ENCODE measurements around the gene OGFOD3.

The OGFOD3 gene

DNA sequence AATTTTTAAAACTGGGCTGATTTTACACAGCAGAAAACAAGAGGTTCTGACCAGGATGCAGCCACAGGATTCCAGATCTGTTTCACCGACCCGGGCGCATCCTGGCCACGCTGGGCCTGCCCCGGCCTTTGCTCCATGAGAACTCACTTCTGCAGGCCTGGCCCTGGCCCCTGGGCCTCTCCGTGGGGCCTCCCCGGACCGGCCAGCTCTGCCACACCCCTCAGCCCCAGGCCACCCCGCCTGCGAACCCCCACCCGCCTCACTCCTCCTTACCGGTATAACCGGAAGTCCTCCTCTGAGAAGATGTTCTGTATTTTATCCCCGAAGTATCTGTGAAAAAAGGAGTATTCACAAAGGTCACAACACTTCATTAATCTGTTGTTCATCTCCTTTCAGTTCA, 13.3 kb downstream of the OGFOD3 start:
- DNase-seq (ENCODE audit: low spot score), result no peak

DNA sequence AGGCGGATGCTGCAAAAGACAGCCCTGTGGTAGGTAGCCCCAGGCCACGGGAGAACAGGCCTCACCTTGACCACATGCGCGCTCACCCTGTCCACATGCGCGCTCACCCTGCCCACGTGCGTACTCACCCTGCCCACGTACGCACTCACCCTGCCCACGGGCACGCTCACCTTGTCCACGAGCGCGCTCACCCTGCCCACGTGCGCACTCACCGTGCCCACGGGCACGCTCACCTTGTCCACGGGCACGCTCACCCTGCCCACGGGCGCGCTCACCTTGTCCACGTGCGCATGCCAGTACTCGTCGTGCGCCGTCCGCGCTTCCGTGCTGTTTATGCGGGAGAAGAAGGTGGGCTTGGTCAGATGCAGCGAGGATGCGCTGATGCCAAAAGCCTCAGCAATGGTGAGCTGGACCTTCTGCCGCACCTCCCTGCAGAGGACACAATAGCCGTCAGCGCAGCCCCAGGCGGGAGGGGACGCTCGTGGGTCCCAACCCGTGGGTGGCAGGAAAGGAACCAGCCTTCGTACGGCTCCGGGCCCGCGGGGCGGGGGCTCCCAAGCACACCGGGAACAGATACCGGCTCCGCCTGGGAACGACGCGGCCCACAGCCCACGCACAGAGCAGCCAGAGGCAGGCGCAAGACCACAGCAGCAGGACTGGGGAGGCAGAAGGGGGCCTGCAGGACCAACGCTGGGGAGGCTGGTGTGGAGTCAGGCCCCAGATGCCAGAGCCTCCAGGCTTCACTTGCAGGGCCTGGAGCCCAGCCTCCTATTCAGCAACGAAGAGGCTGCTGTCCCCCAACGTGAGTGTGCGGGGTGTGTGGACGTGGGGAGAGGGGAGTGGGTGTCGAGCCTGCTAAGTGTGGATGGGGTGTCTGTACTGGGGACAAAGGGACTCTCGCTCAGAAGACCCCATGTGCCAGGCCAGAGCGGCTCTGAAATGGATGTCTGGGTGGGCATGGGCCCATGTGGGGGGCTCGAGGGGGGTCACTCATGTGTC, 14.4 kb downstream of the OGFOD3 start:
- DNase-seq (ENCODE audit: low spot score), result no peak

DNA sequence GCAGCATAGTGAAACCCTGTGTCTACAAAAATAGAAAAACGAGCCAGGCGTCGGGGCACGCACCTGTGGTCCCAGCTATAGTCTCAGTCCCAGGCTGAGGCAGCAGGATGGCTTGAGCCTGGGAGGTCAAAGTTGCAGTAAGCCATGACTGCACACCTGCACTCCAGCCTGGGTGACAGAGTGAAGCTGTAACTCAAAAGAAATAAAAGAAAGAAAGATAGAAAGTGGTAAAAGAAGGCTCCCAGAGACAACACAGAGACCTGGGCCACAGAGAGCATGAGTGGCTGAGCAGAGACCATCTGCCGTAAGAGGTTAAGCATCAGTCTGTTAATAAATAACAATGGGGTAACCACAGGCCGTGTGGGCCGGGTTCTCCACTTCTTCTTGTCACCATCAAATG, 15.5 kb downstream of the OGFOD3 start:
- no peak for DNase-seq (ENCODE audit: low spot score)

DNA sequence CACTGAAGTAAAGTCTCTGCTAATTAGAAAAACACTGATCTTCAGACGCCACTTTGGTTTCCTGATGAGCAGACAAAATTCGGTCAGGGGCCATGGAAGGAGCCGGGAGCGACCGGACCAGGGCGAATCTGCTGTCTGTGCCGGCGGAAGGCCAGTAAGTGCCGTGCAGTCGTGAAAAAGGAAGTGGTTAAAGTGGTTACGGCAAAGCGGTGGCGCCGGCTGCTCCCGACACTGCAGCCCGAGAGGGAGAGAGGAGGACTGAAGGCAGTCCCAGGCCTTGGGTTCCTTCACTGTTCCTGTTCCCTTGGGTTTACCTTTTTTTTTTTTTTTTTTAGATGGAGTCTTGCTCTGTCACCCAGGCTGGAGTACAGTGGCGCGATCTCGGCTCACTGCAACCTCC, 17.6 kb downstream of the OGFOD3 start:
- no peak for DNase-seq (ENCODE audit: low spot score)

DNA sequence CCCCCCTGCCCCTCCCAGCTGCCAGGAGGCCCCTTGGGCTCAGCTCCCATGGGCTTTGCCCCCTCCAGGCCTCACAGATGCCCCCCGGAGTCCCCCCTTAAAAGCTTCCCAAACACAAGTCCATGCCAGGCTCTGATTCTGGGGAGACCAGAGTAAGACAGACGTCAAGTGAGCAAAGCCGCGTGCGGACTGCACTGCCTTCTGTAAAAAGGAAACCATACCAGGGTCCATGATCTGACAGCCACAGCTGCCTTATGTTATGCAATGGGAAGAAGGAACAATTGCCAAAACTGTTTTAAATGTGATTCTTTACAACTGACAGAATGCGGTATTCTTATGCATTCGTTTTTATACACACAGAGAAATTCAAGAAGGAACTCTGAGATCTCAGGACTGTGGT, 18.2 kb downstream of the OGFOD3 start:
- no peak for DNase-seq (ENCODE audit: low spot score)

DNA sequence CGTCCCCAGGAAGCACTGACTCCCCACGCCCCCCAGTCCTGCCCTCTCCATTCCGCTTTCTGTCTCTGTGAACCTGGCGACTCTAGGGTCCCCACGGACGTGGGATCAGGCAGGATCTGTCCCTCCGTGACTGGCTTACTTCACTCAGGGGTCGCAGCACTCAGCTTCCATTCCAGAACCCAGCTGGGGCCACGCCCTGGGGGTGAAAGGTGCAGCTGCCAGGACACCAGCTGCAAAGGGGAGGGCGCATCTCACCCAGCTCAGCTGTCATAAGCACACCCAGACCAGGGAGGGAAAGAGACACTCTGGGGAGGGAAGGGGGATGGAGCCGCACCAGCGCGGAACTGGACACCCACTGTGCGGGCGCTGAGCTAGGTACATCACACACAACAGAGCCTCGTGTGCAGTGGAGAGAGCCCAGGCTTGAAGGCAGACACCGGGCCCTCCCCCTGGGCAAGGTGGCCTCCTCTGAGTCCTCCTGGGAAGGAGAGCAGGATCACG, 18.7 kb downstream of the OGFOD3 start:
- no peak for DNase-seq (ENCODE audit: low spot score)

DNA sequence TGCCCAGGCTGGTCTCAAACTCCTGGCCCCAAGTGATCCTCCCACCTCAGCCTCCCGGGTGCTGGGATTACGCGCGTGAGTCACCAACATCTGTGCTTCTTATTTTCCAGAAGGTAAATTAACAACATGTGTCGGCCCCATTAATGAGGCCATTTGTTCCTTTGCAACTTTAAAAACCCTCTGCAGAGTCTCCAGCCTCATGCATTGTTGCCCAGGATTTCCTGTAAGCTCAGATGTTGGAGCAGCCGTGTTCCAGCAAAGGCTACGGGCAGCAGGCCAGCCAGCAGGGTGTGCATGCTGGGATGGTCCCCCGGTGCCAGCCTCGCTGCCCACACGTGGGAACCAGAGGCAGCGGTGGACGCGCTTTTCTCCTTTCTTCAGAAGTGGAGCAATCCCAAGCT, 19.3 kb downstream of the OGFOD3 start:
- no peak for DNase-seq (ENCODE audit: low spot score)

DNA sequence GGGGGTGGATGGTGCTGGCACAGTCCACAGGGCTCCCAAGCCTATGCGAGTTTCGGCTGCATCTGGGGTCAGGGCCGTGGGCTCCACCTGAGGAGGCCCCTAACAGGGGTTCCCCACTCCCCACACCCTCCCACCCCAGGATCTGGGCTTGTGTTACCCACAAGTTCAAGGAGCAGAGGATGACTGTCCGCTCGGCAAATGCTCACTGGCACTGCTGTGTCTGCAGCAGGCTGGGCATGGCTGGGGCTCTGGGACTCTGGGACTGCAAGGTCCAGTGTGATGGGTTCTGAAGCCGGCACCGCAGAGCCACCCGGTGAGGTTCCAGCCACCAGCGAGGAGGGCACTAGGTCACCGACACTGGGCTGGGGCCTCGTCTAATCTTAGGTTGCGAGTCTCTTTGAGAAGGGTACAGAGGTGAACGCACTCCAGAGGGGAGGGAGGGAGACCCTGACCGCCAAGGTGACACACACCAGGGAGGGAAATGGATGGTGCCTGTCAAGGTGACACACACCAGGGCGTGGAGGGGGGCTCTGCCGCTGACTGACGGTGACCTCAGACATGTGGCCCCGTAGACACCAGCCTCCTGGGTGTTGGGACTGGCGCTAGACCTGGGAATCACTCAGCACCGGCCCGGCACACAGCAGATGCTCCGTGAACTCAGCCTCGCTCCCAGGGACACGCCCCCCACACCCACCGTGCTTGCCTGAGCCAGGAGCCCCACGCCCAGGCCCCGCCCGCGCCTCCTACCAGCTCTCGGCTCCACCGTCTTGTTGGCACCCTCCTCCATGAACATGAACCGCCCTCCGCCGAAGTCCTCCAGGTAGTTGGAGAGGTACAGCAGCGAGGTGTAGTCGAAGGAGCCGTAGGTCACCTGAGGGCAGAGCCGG, 20.7 kb downstream of the OGFOD3 start:
- DNase-seq (ENCODE audit: low spot score), result no peak

DNA sequence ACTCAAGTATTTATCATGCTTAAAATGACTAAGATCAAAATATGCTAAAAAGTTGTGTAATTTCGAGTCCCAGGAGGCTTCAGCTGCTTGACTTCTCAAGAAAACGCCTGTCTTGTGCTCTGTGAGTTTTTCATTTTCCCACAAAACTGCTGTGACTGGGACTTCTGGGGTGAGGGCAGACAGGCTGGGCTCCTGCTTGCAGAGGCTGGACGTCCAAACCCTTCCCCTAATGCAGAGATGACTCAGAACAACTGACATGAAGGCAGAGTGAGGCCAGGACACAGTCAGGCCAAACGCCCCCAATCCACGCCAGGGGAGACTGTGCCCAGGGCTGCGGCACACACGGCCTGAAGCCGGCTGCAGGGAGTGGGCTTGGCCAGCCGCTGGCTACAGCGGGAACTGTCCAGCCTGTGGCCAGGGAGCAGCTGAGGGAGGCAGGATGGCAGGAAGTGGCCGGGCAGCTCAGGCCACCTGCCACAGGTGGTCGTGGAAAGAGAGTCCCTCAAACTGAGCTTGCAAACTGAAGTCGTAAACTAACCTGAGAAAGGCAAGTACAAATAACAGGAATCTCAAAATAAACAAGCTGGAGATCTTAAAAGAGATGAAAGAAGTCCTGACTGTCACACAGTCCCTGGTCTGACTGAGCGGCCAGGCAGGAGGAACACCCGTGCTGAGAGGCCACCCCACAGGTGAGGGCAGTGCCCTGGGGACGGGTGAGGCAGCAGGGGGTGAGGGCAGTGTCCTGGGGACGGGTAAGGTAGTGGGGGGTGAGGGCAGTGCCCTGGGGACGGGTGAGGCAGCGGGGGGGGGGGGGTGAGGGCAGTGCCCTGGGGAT, 21.6 kb downstream of the OGFOD3 start:
- DNase-seq (ENCODE audit: low spot score), result no peak

DNA sequence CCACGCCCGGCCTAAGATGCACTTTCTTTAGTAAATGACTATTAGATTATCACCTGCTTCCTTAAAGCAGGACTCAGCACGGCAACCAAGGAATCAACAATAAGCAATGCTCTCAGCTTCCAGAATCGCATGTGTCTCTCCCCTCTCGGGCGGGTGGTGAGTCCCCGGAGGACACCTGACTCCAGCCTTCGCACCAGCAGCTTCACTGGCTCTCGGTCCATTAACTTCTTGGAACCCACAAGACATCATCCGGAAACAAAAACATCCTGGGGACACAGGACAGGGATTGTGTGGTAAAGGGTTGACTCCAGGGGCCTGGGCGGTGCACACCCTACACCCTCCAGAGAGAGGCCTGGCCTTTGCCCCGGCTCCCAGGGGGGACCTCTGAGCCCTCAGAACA, 24.1 kb downstream of the OGFOD3 start:
- DNase-seq (ENCODE audit: low spot score), result no peak

DNA sequence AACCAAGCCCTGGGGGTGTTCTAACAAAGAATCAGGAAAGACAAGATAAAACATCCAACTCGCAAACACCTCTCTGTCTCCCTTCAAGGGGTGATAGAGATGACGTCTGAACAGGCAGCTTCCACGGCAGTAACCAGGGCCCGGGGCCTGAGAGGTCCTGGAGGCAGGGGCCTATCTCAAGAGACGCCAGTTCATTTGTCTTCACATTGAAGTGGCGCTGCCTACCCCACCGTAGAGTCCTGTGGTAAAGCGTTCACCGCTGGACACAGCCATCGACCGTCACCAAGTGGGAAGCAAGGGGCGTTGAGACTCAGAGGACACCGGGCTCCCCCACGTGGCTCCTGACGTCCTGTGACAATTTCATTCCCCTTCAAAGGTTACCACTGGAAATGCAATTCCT, 25.4 kb downstream of the OGFOD3 start:
- no peak for DNase-seq (ENCODE audit: low spot score)

DNA sequence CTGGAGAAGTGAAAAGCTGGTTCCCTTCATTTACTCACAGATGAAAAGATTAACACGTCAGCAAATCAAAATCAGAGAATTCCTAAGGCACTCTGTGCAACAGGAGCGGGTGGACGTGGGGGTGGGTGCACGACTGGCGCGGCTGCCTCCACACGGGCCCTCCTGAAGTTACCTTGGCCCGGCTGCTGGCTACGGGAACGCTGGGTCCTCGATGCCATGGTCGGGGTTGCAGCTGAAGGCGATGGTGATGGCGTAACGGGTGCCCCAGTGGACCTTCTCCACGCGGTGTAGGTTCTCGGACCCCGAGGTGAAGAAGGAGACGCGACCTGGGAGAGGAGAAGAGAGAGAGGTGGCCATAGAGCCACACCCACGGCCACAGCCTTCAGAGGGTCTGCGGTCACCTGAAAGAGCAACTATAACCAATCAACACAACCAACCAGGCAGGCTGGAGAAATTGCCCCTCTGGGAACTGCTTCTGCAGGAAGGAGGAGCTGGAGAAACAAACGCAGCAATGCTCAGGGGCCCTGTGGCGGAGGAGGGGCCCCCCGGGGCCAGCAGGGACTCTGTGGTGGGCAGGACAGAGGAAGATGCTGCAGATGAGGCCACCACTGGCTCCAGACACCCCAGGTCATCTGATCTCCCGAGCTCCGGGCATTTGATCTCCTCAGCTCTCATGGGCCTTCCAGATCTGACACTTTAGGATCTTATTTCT, 26.0 kb downstream of the OGFOD3 start:
- no peak for DNase-seq (ENCODE audit: low spot score)

DNA sequence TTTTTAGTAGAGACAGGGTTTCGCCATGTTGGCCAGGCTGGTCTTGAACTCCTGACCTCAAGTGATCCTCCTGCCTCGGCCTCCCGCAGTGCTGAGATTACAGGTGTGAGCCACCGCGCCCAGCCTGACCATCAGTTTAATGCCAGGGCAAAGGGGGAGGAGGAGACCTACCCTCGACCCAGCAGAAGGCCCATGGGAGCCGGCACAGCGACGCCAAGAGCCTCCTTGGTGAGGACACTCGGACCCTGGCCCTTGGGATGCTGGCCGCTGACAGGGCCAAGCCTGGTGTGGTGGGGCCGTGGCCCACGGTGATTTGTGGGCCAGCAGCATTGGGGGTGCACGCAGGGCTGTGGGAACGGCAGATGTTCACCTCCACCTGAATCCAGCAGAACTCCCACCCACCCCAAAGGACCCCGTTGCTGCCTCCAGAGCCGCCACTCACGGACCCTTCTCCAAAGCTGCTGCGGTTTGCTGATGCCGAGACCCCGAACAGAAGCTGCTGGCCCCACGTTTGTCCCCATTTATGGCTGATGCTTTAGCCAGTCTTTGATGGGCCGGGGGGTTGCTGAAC, 26.8 kb downstream of the OGFOD3 start:
- no peak for DNase-seq (ENCODE audit: low spot score)

DNA sequence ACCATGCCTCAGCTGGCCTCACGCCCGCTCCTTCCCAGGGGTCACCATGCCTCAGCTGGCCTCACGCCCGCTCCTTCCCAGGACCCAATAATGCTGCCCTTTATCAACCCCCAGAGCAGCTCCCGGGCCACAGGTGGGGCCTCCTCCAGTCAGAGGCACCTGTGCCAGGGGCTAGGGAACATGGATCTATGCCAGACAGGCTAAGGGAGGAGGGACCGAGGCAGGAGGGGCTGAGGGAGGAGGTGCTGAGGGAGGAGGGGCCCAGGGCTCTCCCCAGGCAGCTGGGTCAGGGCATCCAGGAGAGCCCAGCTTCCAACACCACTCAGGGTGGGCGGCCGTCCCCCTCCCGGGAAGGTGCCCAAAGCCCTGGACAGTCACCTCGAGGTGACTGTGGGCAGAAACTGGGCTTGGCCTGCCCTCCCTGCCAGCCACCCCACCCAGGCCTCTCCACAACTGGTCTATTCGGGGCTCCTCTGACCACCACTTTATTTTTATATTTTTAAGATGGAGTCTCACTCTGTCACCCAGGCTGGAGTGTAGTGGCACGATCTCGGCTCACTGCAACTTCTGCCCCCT, 27.4 kb downstream of the OGFOD3 start:
- DNase-seq (ENCODE audit: low spot score), result no peak

DNA sequence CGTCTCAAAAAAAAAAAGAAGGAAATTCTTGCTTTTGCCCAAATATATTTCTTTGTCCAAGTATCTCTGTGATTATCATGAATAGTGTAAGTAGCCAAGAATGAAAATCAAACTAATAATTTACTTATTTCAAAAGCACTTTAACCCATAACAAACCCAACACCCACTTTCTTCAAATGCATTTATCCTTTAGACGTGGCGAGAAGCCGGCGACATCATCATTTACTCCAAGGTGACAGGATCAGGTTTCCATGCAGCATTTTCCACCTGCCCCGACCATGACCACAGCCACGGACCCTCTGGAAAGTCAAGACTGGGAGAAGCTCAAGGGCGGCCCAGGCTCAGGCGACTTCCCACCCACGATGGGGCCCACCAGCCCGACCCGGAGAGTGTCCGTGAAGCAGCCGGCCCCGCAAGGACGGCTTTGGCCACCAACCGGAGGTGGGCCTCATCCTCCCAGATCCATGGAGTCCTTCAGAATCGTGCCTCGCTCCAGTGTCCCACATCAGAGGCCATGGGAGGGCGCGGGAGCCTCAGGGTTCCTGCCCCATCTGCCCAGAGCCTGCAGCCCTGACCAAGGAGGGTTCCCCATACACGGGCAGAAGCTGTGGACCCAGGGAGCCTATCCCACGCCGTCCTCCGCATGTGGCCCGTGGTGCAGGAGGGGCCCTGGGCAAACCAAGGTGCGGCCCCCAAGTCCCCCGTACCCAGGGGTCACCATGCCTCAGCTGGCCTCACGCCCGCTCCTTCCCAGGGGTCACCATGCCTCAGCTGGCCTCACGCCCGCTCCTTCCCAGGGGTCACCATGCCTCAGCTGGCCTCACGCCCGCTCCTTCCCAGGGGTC, 28.1 kb downstream of the OGFOD3 start:
- no peak for DNase-seq (ENCODE audit: low spot score)

DNA sequence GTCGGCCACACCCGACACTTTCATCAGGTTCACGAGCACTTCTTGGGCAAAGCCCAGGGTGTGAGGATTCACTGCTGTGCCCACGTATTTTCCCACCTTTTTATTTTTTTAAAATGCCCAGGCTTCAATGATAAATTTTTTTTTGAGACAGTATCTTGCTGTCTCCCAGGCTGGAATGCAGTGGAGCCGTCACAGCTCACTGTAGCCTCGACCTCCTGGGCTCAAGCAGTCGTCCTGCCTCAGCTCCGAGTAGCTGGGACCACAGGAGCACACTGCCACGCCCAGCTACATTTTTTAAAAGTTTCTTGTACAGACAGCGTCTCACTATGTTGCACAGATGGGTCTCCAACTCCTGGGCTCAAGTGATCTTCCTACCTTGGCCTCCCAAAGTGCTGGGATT, 29.0 kb downstream of the OGFOD3 start:
- no peak for DNase-seq (ENCODE audit: low spot score)

DNA sequence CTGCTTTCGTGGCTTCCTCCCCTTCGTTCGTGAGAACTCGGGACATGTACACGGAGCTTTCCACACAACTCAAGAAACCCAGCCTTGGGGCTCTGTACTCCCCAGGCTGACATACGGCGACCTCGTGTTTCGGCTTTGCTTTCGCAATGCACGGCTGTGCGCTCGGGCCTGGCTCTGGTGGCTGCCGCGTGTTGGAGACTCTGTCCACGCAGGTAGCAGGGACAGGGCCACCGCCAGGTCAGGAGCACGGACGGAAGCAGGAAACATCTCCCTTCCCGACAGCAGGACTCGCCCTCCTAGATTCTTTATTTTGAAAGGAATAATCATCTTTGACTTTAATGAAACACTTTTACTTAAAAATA, 29.5 kb downstream of the OGFOD3 start:
- no peak for DNase-seq (ENCODE audit: low spot score)

DNA sequence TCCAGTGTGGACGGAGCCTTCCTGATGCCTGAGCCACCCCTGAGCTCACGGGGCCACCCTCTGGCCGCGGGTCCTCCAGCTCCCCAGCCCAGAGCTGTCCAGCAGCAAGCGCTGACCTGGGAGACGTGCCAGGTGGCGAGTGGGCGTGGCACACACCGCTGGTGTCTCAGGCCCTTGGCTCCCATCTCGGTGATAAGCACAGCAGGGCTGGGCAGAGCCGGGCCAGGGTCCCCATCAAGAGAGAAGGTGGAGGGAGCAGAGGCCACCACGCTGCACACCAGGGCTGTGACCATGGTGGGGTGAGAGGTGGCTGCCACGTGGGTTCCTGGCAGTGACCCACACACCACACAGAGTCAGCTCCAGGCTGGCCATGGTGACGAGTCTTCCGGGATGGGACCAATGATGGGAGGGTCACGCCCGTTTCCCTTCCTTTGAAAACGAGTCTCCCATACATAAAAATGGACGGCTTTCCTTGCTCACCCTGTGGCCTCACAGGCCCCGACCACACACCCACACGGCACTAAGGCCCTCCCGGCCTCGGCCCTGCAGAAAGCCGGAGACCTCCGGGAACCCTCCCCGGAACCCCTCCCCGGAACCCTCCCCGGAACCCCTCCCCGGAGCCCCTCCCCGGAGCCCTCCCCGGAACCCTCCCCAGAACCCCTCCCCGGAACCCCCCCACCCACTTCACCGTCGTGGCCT, 30.0 kb downstream of the OGFOD3 start:
- no peak for DNase-seq (ENCODE audit: low spot score)

DNA sequence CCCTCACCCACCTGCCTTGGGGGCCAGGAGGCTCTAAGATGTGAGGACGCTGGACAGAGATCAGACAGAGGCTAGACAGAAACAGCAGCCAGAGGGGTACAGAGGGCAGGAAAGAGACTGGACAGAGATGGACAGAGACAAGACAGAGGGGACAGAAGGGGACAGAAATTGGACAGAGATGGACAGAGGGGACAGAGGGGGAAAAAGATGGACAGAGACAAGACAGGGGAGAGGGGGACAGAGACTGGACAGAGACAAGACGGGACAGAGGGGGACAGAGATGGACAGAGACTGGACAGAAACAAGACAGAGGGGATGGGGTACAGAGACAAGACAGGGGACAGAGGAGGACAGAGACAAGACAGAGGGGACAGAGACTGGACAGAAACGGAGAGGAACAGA, 30.7 kb downstream of the OGFOD3 start:
- DNase-seq (ENCODE audit: low spot score), result no peak
